ENCODE results near the gene CD200R1. TPM values are rescaled to one million over a fixed set of nuclear protein-coding genes. Genes with fewer than 3 reads are reported as not detected.

The CD200R1 gene
- polyA plus RNA-seq, 6 donors from 2014 or later: 0.52 to 3.8 (median 1.9) TPM; not detected in 1

Other genes with a start within 250 kb of the CD200R1 start
- gene CD200R1L, start 128.2 kb downstream of the CD200R1 start, polyA plus RNA-seq (ENCODE audit: low read depth in 6 of 6): not detected
- 10 to 100 TPM in 4 of 6 donors, 1 to 10 TPM in 2; 9.4 to 16.2 (median 12.7) TPM for gene GTPBP8, start 15.9 kb upstream of the CD200R1 start, polyA plus RNA-seq (ENCODE audit: low read depth in 6 of 6)
- not detected for gene BOC, start 236.5 kb upstream of the CD200R1 start, polyA plus RNA-seq (ENCODE audit: low read depth in 6 of 6)